OCI-LY1 (cell line): ENCODE results near the gene LAPTM5.

Experiments used
- H2AFZ ChIP-seq: fragments of 200-600 bp; sonication (generic), shearing (Covaris generic); 2 replicates; pipeline ENCODE4 v1.6.0; 2014; ENCODE audit warnings: antibody characterized with exemption, mild to moderate bottlenecking, low read length
- H3F3A ChIP-seq: fragments of 200-600 bp; sonication (generic), shearing (Covaris generic); 2 replicates; pipeline ENCODE4 v1.6.0; 2014; ENCODE audit warnings: mild to moderate bottlenecking, antibody characterized with exemption, low read length, moderate library complexity; ENCODE audit not compliant: insufficient read depth
- H3K27ac ChIP-seq: fragments of 200-600 bp; sonication (generic); 2 replicates; pipeline ENCODE4 v1.5.1; 2014; ENCODE audit warnings: low read length, mixed run types, mild to moderate bottlenecking, low read depth; ENCODE audit not compliant: poor library complexity, severe bottlenecking
- H3K27me3 ChIP-seq: fragments of 200-600 bp; sonication (generic); 2 replicates; pipeline ENCODE4 v1.6.0; 2014; ENCODE audit warnings: antibody characterized with exemption, mild to moderate bottlenecking, low read length, moderate library complexity; ENCODE audit not compliant: insufficient read depth
- H3K36me3 ChIP-seq: fragments of 200-600 bp; sonication (generic); 2 replicates; pipeline ENCODE4 v1.6.1; 2014; ENCODE audit warnings: mild to moderate bottlenecking, antibody characterized with exemption, low read length, moderate library complexity, mixed read lengths; ENCODE audit not compliant: insufficient read depth
- H3K4me1 ChIP-seq: fragments of 200-600 bp; sonication (generic); 2 replicates; pipeline ENCODE4 v1.5.1; 2014; ENCODE audit warnings: mild to moderate bottlenecking, low read length, moderate library complexity; ENCODE audit not compliant: insufficient read depth, severe bottlenecking
- H3K4me2 ChIP-seq: fragments of 200-600 bp; sonication (generic), shearing (Covaris generic); 2 replicates; pipeline ENCODE4 v1.6.1; 2014; ENCODE audit warnings: low read length
- H3K4me3 ChIP-seq: fragments of 200-600 bp; sonication (generic); 2 replicates; pipeline ENCODE4 v1.5.1; 2014; ENCODE audit warnings: low read length, low read depth, mild to moderate bottlenecking, mixed read lengths; ENCODE audit not compliant: poor library complexity, severe bottlenecking
- H3K79me2 ChIP-seq: fragments of 200-600 bp; shearing (Covaris generic); 2 replicates; pipeline ENCODE4 v1.6.1; 2016; ENCODE audit warnings: mixed run types, low read length, mixed read lengths; ENCODE audit not compliant: insufficient read depth
- H3K9ac ChIP-seq: fragments of 200-600 bp; sonication (generic), shearing (Covaris generic); 2 replicates; pipeline ENCODE4 v1.6.1; 2014; ENCODE audit warnings: mild to moderate bottlenecking, low read length, mixed read lengths
- H3K9me2 ChIP-seq: fragments of 200-600 bp; sonication (generic), shearing (Covaris generic); 2 replicates; pipeline ENCODE4 v1.6.1; 2014; ENCODE audit warnings: low read depth, mild to moderate bottlenecking, low read length, mixed read lengths
- H3K9me3 ChIP-seq: fragments of 200-600 bp; shearing (Covaris generic); 2 replicates; pipeline ENCODE4 v1.6.1; 2014; ENCODE audit warnings: low read length, mixed read lengths
- H4K20me1 ChIP-seq: fragments of 200-600 bp; sonication (generic), shearing (Covaris generic); 2 replicates; pipeline ENCODE4 v1.6.0; 2016; ENCODE audit warnings: mild to moderate bottlenecking, low read length; ENCODE audit not compliant: insufficient read depth
- EZH2 ChIP-seq: fragments of 200-600 bp; sonication (generic), shearing (Covaris generic); IDR thresholded peaks from 2 replicates; pipeline ENCODE4 v1.8.0; 2017; ENCODE audit warnings: borderline replicate concordance, mixed run types, mild to moderate bottlenecking, antibody characterized with exemption, low read length, moderate library complexity, mixed read lengths
- TF ChIP-seq, protein P1 (sequence below): fragments of 200-600 bp; sonication (generic), shearing (Covaris generic); IDR thresholded peaks from 2 replicates; pipeline ENCODE4 v1.5.1; 2017; ENCODE audit warnings: mild to moderate bottlenecking, antibody characterized with exemption, low read length, moderate library complexity, mixed read lengths

Gene LAPTM5

DNA sequence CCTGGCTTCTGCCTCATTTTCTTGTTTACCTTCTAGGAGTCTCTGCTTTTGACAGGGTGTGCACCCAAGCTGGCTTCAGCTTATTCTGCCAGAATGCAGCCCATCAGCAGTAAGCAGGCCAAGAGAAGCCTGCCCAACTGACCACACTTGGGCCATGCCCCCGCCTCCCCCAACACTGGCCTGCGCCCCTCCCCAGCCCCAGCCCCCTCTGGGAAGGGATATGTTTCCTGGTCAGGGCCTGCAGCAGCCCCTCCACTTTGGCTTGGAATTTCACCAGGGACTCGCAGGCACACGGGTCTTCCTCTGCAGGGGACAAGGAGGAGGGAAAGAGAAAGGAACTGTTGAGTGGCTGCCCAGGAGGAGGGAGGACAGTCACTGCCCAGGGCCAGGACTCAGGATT lies 43.5 kb downstream of the LAPTM5 start:
- H3F3A ChIP-seq = no peaks in the 10 kb centered on the region
- peaks cover 4% of the 10 kb centered on the region for H3K4me1 ChIP-seq
- no peaks in the 10 kb centered on the region for H3K9me2 ChIP-seq
- H3K36me3 ChIP-seq = no peaks in the 10 kb centered on the region
- TF ChIP-seq EZH2 = no peak
- TF ChIP-seq, protein P1, sequence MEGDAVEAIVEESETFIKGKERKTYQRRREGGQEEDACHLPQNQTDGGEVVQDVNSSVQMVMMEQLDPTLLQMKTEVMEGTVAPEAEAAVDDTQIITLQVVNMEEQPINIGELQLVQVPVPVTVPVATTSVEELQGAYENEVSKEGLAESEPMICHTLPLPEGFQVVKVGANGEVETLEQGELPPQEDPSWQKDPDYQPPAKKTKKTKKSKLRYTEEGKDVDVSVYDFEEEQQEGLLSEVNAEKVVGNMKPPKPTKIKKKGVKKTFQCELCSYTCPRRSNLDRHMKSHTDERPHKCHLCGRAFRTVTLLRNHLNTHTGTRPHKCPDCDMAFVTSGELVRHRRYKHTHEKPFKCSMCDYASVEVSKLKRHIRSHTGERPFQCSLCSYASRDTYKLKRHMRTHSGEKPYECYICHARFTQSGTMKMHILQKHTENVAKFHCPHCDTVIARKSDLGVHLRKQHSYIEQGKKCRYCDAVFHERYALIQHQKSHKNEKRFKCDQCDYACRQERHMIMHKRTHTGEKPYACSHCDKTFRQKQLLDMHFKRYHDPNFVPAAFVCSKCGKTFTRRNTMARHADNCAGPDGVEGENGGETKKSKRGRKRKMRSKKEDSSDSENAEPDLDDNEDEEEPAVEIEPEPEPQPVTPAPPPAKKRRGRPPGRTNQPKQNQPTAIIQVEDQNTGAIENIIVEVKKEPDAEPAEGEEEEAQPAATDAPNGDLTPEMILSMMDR = no peak
- no peaks in the 10 kb centered on the region for H3K79me2 ChIP-seq
- no peak overlapping the region for H3K4me3 ChIP-seq
- H3K9me3 ChIP-seq = peaks cover 4% of the 10 kb centered on the region; the same call in 1 of the 2 replicates
- no peaks in the 10 kb centered on the region for H4K20me1 ChIP-seq
- H3K4me2 ChIP-seq = no peak overlapping the region
- no peaks in the 10 kb centered on the region for H3K27me3 ChIP-seq
- no peak overlapping the region for H3K27ac ChIP-seq
- no peak overlapping the region for H3K9ac ChIP-seq
- H2AFZ ChIP-seq = no peak overlapping the region

DNA sequence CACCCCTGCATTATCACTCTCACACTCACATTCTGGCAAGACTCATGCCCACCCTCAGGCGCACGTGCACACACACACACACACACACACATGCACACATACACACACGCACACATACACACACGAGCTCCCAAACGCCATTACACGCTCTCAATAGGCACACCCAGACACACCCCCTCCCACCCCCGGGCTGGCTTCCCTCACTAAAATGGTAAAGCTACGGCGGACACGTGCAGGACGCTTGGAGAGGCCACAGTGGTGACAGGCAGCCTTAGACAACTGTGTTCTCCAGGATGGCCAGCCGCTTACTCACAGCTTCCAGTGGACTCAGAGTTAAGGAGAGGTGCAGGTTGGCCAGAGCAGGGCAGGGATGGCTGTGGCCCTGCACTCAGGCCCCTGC lies 44.3 kb downstream of the LAPTM5 start:
- no peaks in the 10 kb centered on the region for H3K79me2 ChIP-seq
- peaks cover 4% of the 10 kb centered on the region; the same call in 1 of the 2 replicates for H3K9me3 ChIP-seq
- no peak overlapping the region for H3K9ac ChIP-seq
- no peak overlapping the region for H3K4me3 ChIP-seq
- H3F3A ChIP-seq = no peaks in the 10 kb centered on the region
- no peaks in the 10 kb centered on the region for H4K20me1 ChIP-seq
- no peaks in the 10 kb centered on the region for H3K36me3 ChIP-seq
- no peaks in the 10 kb centered on the region for H3K9me2 ChIP-seq
- H3K4me2 ChIP-seq = no peak overlapping the region
- H2AFZ ChIP-seq = no peak overlapping the region
- no peaks in the 10 kb centered on the region for H3K27me3 ChIP-seq
- H3K27ac ChIP-seq = no peak overlapping the region
- H3K4me1 ChIP-seq = no peaks in the 10 kb centered on the region
- TF ChIP-seq, protein P1 = no peak
- TF ChIP-seq EZH2 = no peak

DNA sequence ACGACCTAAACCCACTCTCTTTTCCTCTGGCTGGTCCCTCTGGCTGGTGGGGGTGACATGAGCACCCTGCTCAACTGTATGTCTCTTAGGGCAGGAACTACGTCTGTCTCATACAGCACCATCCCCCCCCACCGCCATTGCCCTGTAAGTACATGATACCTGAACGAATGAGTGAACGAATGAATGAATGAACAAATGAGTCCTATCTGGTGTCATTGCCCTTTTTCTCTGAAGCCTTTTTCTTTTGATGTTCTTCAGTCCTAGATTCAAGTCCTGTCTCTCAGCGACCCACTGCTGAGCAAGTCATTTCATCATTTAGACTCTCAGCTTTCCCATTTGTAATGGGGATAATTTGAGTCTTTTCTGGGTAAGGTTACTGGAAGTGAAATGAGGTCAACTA lies 45.0 kb downstream of the LAPTM5 start:
- no peak overlapping the region for H3K27ac ChIP-seq
- no peak overlapping the region for H3K9ac ChIP-seq
- H3K4me2 ChIP-seq = no peak overlapping the region
- no peaks in the 10 kb centered on the region for H3F3A ChIP-seq
- H3K4me3 ChIP-seq = no peak overlapping the region
- H2AFZ ChIP-seq = no peak overlapping the region
- H3K27me3 ChIP-seq = no peaks in the 10 kb centered on the region
- TF ChIP-seq EZH2 = no peak
- TF ChIP-seq, protein P1 = no peak
- no peaks in the 10 kb centered on the region for H4K20me1 ChIP-seq
- H3K4me1 ChIP-seq = no peaks in the 10 kb centered on the region
- H3K9me3 ChIP-seq = peaks cover 4% of the 10 kb centered on the region; the same call in 1 of the 2 replicates
- no peaks in the 10 kb centered on the region for H3K9me2 ChIP-seq
- no peaks in the 10 kb centered on the region for H3K36me3 ChIP-seq
- H3K79me2 ChIP-seq = no peaks in the 10 kb centered on the region
